Measurements from ENCODE around the gene BRWD1. TPM values are rescaled to one million over a fixed set of nuclear protein-coding genes. Genes with fewer than 3 reads are reported as not detected.

BRWD1 gene
- total RNA-seq, result 100 to 1,000 TPM; 102 to 123 TPM
- polyA plus RNA-seq (ENCODE audit: insufficient read depth, low read depth, low replicate concordance), result 32.8 TPM
- long read RNA-seq, donor 1, transcript BRWD1-202 (5 exons, 2,495 nt), result major isoform, 10 of 10 reads
- long read RNA-seq, donor 1, partial matches to known transcripts, result 0 of 10 reads
- long read RNA-seq, donor 1, other reads (novel, unspliced or antisense), result 0 of 10 reads
- long read RNA-seq, donor 2, transcript BRWD1-202 (5 exons, 2,495 nt), result major isoform, 8 of 8 reads
- long read RNA-seq, donor 2, partial matches to known transcripts, result 0 of 8 reads
- long read RNA-seq, donor 2, other reads (novel, unspliced or antisense), result 0 of 8 reads

DNA sequence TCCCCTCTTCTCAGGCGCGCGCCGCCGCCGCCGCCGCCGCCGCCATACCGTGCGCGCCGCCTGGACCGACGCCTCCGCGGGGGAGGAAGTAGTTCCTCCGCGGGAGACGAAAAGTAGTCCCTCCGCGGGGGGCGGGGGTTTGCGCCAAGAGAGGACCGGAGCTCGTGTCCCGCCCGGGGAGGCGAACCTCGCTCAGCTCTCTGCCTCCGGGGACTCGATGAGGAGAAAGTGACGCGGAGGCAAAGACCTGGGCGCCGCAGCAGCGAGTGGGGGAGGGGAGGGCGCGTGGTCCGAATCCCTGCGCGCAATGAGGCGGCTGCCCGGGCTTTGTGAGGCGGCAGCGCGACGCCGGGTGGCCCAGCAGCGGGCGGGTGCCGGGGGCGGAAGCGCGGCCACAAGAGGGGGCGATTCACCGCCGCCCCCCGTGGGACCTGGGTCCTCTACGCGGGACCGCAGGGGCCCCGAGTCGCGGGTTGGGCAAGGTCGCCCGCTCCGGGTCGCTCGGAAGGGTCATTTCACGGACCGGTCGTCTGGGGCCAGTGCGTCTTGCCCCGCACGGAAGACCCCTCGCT, at the start of gene BRWD1:
BRWD1 (minus strand) TSS at position 62 of the 572 bp plus-strand sequence. CDS start 141 bp downstream, outside the sequence.
- Histone ChIP-seq H3K36me3 (ENCODE audit: low read depth, missing control alignments) (no peaks in the 10 kb centered on the region), H3K27ac (peak within 1 kb of the TSS; percentile 96 to 97), H3K27me3 (no peaks in the 10 kb centered on the region), H3K4me3 (peak within 1 kb of the TSS; percentile 85 to 94), H3K9me3 (no peaks in the 10 kb centered on the region), H3K4me1 (peaks cover 16% of the 10 kb centered on the region)
- peak; percentile 87 for DNase-seq
- 0 to 1% methylated on average over 22 to 67 of the region's 78 CpGs for WGBS, 2 donors
- intact Hi-C loops (cut with DNase I; ENCODE audit: low total_unique reads), result no loop called here
- TF ChIP-seq, protein P1, sequence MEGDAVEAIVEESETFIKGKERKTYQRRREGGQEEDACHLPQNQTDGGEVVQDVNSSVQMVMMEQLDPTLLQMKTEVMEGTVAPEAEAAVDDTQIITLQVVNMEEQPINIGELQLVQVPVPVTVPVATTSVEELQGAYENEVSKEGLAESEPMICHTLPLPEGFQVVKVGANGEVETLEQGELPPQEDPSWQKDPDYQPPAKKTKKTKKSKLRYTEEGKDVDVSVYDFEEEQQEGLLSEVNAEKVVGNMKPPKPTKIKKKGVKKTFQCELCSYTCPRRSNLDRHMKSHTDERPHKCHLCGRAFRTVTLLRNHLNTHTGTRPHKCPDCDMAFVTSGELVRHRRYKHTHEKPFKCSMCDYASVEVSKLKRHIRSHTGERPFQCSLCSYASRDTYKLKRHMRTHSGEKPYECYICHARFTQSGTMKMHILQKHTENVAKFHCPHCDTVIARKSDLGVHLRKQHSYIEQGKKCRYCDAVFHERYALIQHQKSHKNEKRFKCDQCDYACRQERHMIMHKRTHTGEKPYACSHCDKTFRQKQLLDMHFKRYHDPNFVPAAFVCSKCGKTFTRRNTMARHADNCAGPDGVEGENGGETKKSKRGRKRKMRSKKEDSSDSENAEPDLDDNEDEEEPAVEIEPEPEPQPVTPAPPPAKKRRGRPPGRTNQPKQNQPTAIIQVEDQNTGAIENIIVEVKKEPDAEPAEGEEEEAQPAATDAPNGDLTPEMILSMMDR (IDR thresholded peaks at IDR 0.05), result peak in 2 of 3 experiments; percentile 34 to 36
- no peak for TF ChIP-seq POLR2A (IDR thresholded peaks at IDR 0.05)

DNA sequence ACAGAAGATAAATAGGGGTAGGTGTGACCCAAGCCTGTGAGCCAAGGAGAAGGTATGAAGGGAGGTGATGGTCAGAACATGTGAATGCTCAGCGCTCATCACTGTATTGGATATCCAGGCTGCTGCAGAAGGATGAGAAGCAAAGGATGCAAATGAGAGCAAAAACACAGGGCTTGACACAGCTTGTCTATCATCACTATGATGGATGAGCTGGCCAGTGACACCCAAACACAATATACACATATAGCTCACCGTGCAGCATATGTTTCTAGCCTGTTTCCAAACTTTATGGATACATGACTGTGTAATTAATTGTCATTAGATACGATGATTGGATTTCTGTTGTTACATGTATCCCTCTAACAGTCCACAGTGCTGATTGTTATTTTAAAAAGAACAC, 49.3 kb upstream of the BRWD1 start:
- H3K9me3 ChIP-seq, result no peaks in the 10 kb centered on the region
- no peaks in the 10 kb centered on the region for H3K4me1 ChIP-seq
- H3K4me3 ChIP-seq, result no peak overlapping the region
- TF ChIP-seq POLR2A (IDR thresholded peaks at IDR 0.05), result no peak
- TF ChIP-seq, protein P1 (IDR thresholded peaks at IDR 0.05), result no peak
- DNase-seq, result no peak
- WGBS, 2 donors, result 78 to 93% methylated on average over 3 of the region's 3 CpGs
- H3K27ac ChIP-seq, result no peak overlapping the region
- H3K27me3 ChIP-seq, result no peaks in the 10 kb centered on the region
- no peaks in the 10 kb centered on the region for H3K36me3 ChIP-seq (ENCODE audit: low read depth, missing control alignments)
- intact Hi-C loops (cut with DNase I; ENCODE audit: low total_unique reads), result no loop called here

- intact Hi-C loops (cut with DNase I; ENCODE audit: low total_unique reads), result no loop called here
- Histone ChIP-seq H3K4me3 (no peak overlapping the region), H3K27ac (no peak overlapping the region), H3K9me3 (no peaks in the 10 kb centered on the region), H3K4me1 (no peaks in the 10 kb centered on the region), H3K36me3 (ENCODE audit: low read depth, missing control alignments) (no peaks in the 10 kb centered on the region), H3K27me3 (no peaks in the 10 kb centered on the region)
- TF ChIP-seq POLR2A (IDR thresholded peaks at IDR 0.05), result no peak
- WGBS, 2 donors, result 79 to 82% methylated on average over 4 of the region's 4 CpGs
- no peak for DNase-seq
Observed at GRCh38 chr21:39359382-39359781, 46.0 kb upstream of the BRWD1 start.

DNA sequence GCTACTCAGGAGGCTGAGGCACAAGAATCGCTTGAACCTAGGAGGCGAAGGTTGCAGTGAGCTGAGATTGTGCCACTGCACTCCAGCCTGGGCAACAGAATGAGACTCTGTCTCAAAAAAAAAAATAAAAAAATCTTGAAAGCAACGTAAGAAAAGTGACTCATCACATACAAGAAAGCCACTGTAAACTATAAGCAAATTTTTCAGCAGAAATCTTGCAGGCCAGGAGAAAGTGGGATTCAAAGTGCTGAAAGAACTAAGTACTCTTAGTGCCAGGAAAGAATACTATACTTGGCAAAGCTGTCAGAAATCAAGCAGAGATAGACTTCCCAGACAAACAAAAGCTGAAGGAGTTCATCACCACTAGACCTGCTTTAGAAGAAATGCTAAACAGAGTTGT, 39.9 kb upstream of the BRWD1 start:
- no peak for DNase-seq
- intact Hi-C loops (cut with DNase I; ENCODE audit: low total_unique reads), result no loop called here
- H3K9me3 ChIP-seq, result no peaks in the 10 kb centered on the region

More for the DNA sequence above, 39.9 kb upstream of the BRWD1 start:
- Histone ChIP-seq H3K27me3 (no peaks in the 10 kb centered on the region), H3K4me1 (no peaks in the 10 kb centered on the region), H3K36me3 (ENCODE audit: low read depth, missing control alignments) (no peaks in the 10 kb centered on the region), H3K27ac (no peak overlapping the region), H3K4me3 (no peak overlapping the region)
- TF ChIP-seq POLR2A (IDR thresholded peaks at IDR 0.05), result no peak
- TF ChIP-seq, protein P1 (IDR thresholded peaks at IDR 0.05), result no peak
- WGBS, 2 donors, result 85 to 94% methylated on average over 3 of the region's 3 CpGs
